ENCODE measurements around the gene PRKAG1. TPM values are rescaled to one million over a fixed set of nuclear protein-coding genes. Genes with fewer than 3 reads are reported as not detected.

Gene PRKAG1
- total RNA-seq, 1 experiment from 2014 or later = 41.6 TPM

DNA sequence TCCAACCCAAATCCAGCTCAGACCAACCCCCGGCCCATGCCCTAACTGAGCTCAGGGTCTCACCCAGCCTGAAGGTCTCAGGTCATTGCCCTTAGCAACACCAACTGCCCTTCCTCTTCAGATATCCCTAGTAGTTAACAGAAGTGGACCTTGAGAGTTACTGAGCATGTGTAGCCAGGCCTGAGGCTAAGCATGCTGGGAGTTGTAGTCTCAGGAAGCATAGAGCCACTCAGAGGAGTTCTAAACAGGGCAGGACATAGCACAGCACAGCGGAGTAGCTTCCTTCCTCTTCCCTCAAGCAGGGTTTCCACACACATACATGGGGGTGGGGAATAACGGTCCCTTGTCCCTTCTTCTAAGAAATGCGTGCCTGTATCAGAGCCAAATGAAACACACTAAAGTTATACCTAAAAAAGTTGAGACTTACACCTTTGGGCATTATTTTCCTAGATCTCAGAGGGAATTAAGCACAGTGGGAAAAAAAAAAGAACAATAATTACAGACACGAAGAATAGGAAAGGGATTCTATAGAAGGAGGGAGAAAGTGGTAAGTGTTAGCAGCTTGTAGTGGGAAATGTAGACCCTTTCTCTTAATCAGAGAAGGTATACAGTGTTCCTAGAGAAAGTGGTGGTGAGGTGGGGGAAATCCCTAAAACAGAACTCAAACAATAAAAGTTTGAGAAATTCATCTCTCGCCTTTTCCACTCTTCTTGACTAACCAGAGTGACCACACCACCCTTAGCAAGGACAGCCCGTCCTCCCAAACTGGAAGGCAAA, 37.6 kb upstream of the PRKAG1 start:
- DNase-seq (ENCODE audit: low spot score) (peak; percentile 41), ATAC-seq (peak; percentile 76)
- H3K9me3 Mint-ChIP-seq = no peaks in the 10 kb centered on the region
- no peak for TF ChIP-seq ATF6 (CRISPR knock-in tag; IDR thresholded peaks at IDR 0.05)
- TF ChIP-seq, protein P1, sequence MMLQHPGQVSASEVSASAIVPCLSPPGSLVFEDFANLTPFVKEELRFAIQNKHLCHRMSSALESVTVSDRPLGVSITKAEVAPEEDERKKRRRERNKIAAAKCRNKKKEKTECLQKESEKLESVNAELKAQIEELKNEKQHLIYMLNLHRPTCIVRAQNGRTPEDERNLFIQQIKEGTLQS (CRISPR knock-in tag; conservative IDR thresholded peaks at IDR 0.05) = no peak
- TF ChIP-seq, protein P2, sequence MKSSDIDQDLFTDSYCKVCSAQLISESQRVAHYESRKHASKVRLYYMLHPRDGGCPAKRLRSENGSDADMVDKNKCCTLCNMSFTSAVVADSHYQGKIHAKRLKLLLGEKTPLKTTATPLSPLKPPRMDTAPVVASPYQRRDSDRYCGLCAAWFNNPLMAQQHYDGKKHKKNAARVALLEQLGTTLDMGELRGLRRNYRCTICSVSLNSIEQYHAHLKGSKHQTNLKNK (CRISPR knock-in tag; IDR thresholded peaks at IDR 0.05) = no peak
- no peak for TF ChIP-seq ZNF317 (CRISPR knock-in tag; IDR thresholded peaks at IDR 0.05; ENCODE audit: borderline replicate concordance, low read depth)
- TF ChIP-seq, protein P3, sequence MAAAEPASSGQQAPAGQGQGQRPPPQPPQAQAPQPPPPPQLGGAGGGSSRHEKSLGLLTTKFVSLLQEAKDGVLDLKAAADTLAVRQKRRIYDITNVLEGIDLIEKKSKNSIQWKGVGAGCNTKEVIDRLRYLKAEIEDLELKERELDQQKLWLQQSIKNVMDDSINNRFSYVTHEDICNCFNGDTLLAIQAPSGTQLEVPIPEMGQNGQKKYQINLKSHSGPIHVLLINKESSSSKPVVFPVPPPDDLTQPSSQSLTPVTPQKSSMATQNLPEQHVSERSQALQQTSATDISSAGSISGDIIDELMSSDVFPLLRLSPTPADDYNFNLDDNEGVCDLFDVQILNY (CRISPR knock-in tag; IDR thresholded peaks at IDR 0.05) = no peak
- no peak for TF ChIP-seq FOXJ3 (CRISPR knock-in tag; IDR thresholded peaks at IDR 0.05; ENCODE audit: borderline replicate concordance)
- TF ChIP-seq EMX1 (CRISPR knock-in tag; IDR thresholded peaks at IDR 0.05) = no peak
- TF ChIP-seq NFATC4 (CRISPR knock-in tag; IDR thresholded peaks at IDR 0.05) = no peak
- no peak for TF ChIP-seq ZNF671 (CRISPR knock-in tag; IDR thresholded peaks at IDR 0.05)
- no peak for TF ChIP-seq NR2C2 (CRISPR knock-in tag; IDR thresholded peaks at IDR 0.05)
- TF ChIP-seq OVOL2 (CRISPR knock-in tag; IDR thresholded peaks at IDR 0.05; ENCODE audit: borderline replicate concordance) = no peak
- TF ChIP-seq, protein P4, sequence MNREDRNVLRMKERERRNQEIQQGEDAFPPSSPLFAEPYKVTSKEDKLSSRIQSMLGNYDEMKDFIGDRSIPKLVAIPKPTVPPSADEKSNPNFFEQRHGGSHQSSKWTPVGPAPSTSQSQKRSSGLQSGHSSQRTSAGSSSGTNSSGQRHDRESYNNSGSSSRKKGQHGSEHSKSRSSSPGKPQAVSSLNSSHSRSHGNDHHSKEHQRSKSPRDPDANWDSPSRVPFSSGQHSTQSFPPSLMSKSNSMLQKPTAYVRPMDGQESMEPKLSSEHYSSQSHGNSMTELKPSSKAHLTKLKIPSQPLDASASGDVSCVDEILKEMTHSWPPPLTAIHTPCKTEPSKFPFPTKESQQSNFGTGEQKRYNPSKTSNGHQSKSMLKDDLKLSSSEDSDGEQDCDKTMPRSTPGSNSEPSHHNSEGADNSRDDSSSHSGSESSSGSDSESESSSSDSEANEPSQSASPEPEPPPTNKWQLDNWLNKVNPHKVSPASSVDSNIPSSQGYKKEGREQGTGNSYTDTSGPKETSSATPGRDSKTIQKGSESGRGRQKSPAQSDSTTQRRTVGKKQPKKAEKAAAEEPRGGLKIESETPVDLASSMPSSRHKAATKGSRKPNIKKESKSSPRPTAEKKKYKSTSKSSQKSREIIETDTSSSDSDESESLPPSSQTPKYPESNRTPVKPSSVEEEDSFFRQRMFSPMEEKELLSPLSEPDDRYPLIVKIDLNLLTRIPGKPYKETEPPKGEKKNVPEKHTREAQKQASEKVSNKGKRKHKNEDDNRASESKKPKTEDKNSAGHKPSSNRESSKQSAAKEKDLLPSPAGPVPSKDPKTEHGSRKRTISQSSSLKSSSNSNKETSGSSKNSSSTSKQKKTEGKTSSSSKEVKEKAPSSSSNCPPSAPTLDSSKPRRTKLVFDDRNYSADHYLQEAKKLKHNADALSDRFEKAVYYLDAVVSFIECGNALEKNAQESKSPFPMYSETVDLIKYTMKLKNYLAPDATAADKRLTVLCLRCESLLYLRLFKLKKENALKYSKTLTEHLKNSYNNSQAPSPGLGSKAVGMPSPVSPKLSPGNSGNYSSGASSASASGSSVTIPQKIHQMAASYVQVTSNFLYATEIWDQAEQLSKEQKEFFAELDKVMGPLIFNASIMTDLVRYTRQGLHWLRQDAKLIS (CRISPR knock-in tag; IDR thresholded peaks at IDR 0.05; ENCODE audit: borderline replicate concordance) = no peak
- no peak for TF ChIP-seq JAZF1 (CRISPR knock-in tag; IDR thresholded peaks at IDR 0.05)
- TF ChIP-seq FOXP1 (CRISPR knock-in tag; IDR thresholded peaks at IDR 0.05; ENCODE audit: borderline replicate concordance) = no peak
- peak overlapping the region; percentile 29 for H3K27ac Mint-ChIP-seq
- peaks cover 39% of the 10 kb centered on the region for H3K4me1 Mint-ChIP-seq
- POLR2A ChIA-PET = interaction anchor here (0.5 to 1.2 kb wide), 2 partner anchors 37 to 43 kb away, joined by 4 to 6 read pairs; no protein-coding TSS in a partner anchor
- no peaks in the 10 kb centered on the region for H3K27me3 Mint-ChIP-seq (ENCODE audit: low read depth)
- H3K36me3 Mint-ChIP-seq = peaks cover 46% of the 10 kb centered on the region
- H3K4me3 Mint-ChIP-seq = peak overlapping the region; percentile 31
- CTCF ChIA-PET = interaction anchor here (0.5 to 3.2 kb wide), 14 partner anchors 8 to 226 kb away, joined by 3 to 23 read pairs (median 5); partner anchors contain the start of gene RHEBL1

- no peaks in the 10 kb centered on the region for H3K27me3 Mint-ChIP-seq (ENCODE audit: low read depth)
- no peak for DNase-seq (ENCODE audit: low spot score)
- no peak overlapping the region for H3K27ac Mint-ChIP-seq
- no peak overlapping the region for H3K4me3 Mint-ChIP-seq
- CTCF ChIA-PET = interaction anchor here (1.0 to 3.2 kb wide), 7 partner anchors 9 to 202 kb away, joined by 3 to 23 read pairs (median 5); partner anchors contain the start of gene RHEBL1
- ATAC-seq = no peak
- POLR2A ChIA-PET = no interaction called here
- H3K4me1 Mint-ChIP-seq = peaks cover 37% of the 10 kb centered on the region
- no peaks in the 10 kb centered on the region for H3K9me3 Mint-ChIP-seq
- no peak for TF ChIP-seq EMX1 (CRISPR knock-in tag; IDR thresholded peaks at IDR 0.05)
- peaks cover 54% of the 10 kb centered on the region for H3K36me3 Mint-ChIP-seq
These were observed 36.5 kb upstream of the PRKAG1 start for GRCh38 chr12:49055092-49055491.
